Gastrocnemius medialis (tissue), 4 donors: ENCODE data around the gene CD2BP2.

ENCODE experiments used
- CTCF ChIP-seq, 5 experiments: fragments of 450-650 bp in 3 of 5; fragments of 200-600 bp in 2 of 5; sonication (generic) in 2 of 5; IDR thresholded peaks in 4 of 5; conservative IDR thresholded peaks in 1 of 5; 1 replicate in 4 of 5; 2 replicates in 1 of 5; pipeline ENCODE4 v1.5.1; 2016 to 2019; ENCODE audit warnings: antibody characterized with exemption in 5 of 5, mild to moderate bottlenecking in 3 of 5, moderate library complexity in 3 of 5
- POLR2A ChIP-seq, 2 donors: fragments of 450-650 bp; IDR thresholded peaks; one replicate each; pipeline ENCODE4 v1.6.1; 2017; ENCODE audit warnings: antibody characterized with exemption in 2 of 2, mild to moderate bottlenecking in 2 of 2, moderate library complexity in 2 of 2

GRCh38 chr16:30372038-30372712 is 17.1 kb upstream of the CD2BP2 start:
- TF ChIP-seq CTCF (IDR thresholded peaks at IDR 0.05 in 4 of 5, conservative IDR thresholded peaks at IDR 0.05 in 1 of 5) (no peak), POLR2A (IDR thresholded peaks at IDR 0.05) (no peak)
